ENCODE data around the gene C3orf18. TPM values are rescaled to one million over a fixed set of nuclear protein-coding genes. Genes with fewer than 3 reads are reported as not detected.

Gene C3orf18
- total and polyA plus RNA-seq, 10 of the 15 experiments (the other 5 are each of a cell fraction or from before 2014, with no cell fraction given): 0.06 to 3.2 (median 0.66) TPM

GRCh38 chr3:50611464-50612233, 44.1 kb upstream of the C3orf18 start, which contains the start of gene CISH (continued):
- TF ChIP-seq USF2 (IDR thresholded peaks at IDR 0.05; ENCODE audit: borderline replicate concordance, low read depth, low read length) (no peak), SMC3 (IDR thresholded peaks at IDR 0.05; ENCODE audit: borderline replicate concordance, low read length) (no peak), MEF2A (IDR thresholded peaks at IDR 0.05; ENCODE audit: insufficient read depth, low read depth, low read length) (no peak), NR2C2 (IDR thresholded peaks at IDR 0.05; ENCODE audit: borderline replicate concordance, control insufficient read depth, insufficient read length, low read depth) (no peak), IKZF2 (IDR thresholded peaks at IDR 0.05) (peak; percentile 46 to 51; a peak in 2 of 4 replicates), ZBTB40 (IDR thresholded peaks at IDR 0.05; ENCODE audit: borderline replicate concordance) (no peak), HDGF (IDR thresholded peaks at IDR 0.05) (no peak), HCFC1 (IDR thresholded peaks at IDR 0.05; ENCODE audit: low read length) (no peak), STAT1 (conservative IDR thresholded peaks at IDR 0.05) (no peak), CEBPZ (IDR thresholded peaks at IDR 0.05; ENCODE audit: low read depth, low read length) (no peak), ASH2L (IDR thresholded peaks at IDR 0.05; ENCODE audit: borderline replicate concordance, low read depth) (no peak), LARP7 (IDR thresholded peaks at IDR 0.05) (no peak), MTA2 (IDR thresholded peaks at IDR 0.05; ENCODE audit: low read depth) (no peak; the same call in 1 of the 2 replicates), EED (IDR thresholded peaks at IDR 0.05; ENCODE audit: low read depth) (no peak), SMARCA5 (IDR thresholded peaks at IDR 0.05) (peak; percentile 82), RCOR1 (conservative IDR thresholded peaks at IDR 0.05; ENCODE audit: low read depth, low read length) (no peak), BMI1 (IDR thresholded peaks at IDR 0.05; ENCODE audit: borderline replicate concordance) (no peak), TBL1XR1 (IDR thresholded peaks at IDR 0.05; ENCODE audit: low read depth, low read length) (no peak), HDAC6 (IDR thresholded peaks at IDR 0.05; ENCODE audit: unreplicated experiment) (peak; percentile 60), MXI1 (IDR thresholded peaks at IDR 0.05; ENCODE audit: low read depth, low read length) (peak; percentile 26; the same call in 1 of the 2 replicates), GABPA (IDR thresholded peaks at IDR 0.05; ENCODE audit: low read depth) (no peak), NBN (IDR thresholded peaks at IDR 0.05) (no peak)
